HL-60 (cell line): Measurements from ENCODE around the gene NDRG4.

ENCODE experiments used
- CTCF ChIP-seq: IDR thresholded peaks from one replicate; pipeline ENCODE4 v1.5.1; 2011; ENCODE audit warnings: low read length, control low read depth, inconsistent platforms; ENCODE audit not compliant: insufficient read depth
- GABPA ChIP-seq: IDR thresholded peaks from 2 replicates; pipeline ENCODE4 v1.6.1; 2012; ENCODE audit warnings: low read depth
- POLR2AphosphoS5 ChIP-seq: IDR thresholded peaks from 2 replicates; pipeline ENCODE4 v1.6.1; 2012; ENCODE audit warnings: low read depth
- REST ChIP-seq: IDR thresholded peaks from 2 replicates; pipeline ENCODE4 v1.6.1; 2012; ENCODE audit warnings: low read depth; ENCODE audit not compliant: insufficient replicate concordance

GRCh38 chr16:58501242-58502131 is 1.5 kb downstream of the NDRG4 start:
- no peak for TF ChIP-seq CTCF
- TF ChIP-seq POLR2AphosphoS5, result no peak
- TF ChIP-seq REST, result no peak
- TF ChIP-seq GABPA, result no peak
